GM12878 (cell line): ENCODE data around the gene SPOCD1. TPM values are rescaled to one million over a fixed set of nuclear protein-coding genes. Genes with fewer than 3 reads are reported as not detected.

Experiments
- ATAC-seq: fragments of 200-7000 bp; cut with Tn5 transposase; 3 replicates; pipeline ENCODE4 v1.9.1; 2020; ENCODE audit warnings: mild to moderate bottlenecking, moderate library complexity
- BruUV-seq: library from RNA; stranded (reverse); fragments of 400-500 nt; replicated peaks from 2 replicates; lab custom pipeline; 2021; lab: Mats Ljungman, UMichigan
- CTCF ChIA-PET: fragments of 300-600 bp; sonication (Branson Sonifier 250); formaldehyde crosslinking; extraction: SDS; loops from one replicate; lab custom pipeline; 2021; ENCODE audit warnings: inconsistent platforms; lab: Yijun Ruan, JAX
- POLR2A ChIA-PET: fragments of 350-600 bp; formaldehyde crosslinking; extraction: SDS; loops from one replicate; lab custom pipeline; 2021; ENCODE audit warnings: inconsistent platforms; lab: Charles Lee
- RAD21 ChIA-PET: fragments of 300-600 bp; sonication (Branson Sonifier 250); formaldehyde crosslinking; loops from one replicate; lab custom pipeline; 2023; ENCODE audit warnings: antibody characterized with exemption; ENCODE audit not compliant: unreplicated experiment; lab: Charles Lee
- SMC1A ChIA-PET: fragments of 300-600 bp; sonication (Branson Sonifier 250); formaldehyde crosslinking; loops from one replicate; lab custom pipeline; 2023; ENCODE audit not compliant: unreplicated experiment, uncharacterized antibody; lab: Charles Lee
- DNase-seq: peaks from one replicate; pipeline ENCODE4 v3.0.0-alpha.2; 2011; ENCODE audit warnings: low read depth, low spot score
- FAIRE-seq: peaks from 3 replicates; lab custom pipeline; 2011; peaks lifted over from hg19 to GRCh38; lab: Jason Lieb, UNC
- H2AFZ ChIP-seq: 2 replicates; pipeline ENCODE4 v1.6.0; 2011; ENCODE audit warnings: low read depth, low read length, control low read depth; ENCODE audit not compliant: control insufficient read depth
- H3K27ac ChIP-seq: 2 replicates; pipeline ENCODE4 v1.5.1; 2011; ENCODE audit warnings: control low read depth; ENCODE audit not compliant: control insufficient read depth, insufficient read depth
- H3K27me3 ChIP-seq, 2 experiments: replicated peaks in 1 of 2; 2 replicates each; pipeline versions ENCODE4 v1.6.0 to v1.6.1; 2011; ENCODE audit warnings: low read length in 1 of 2; ENCODE audit not compliant: control insufficient read depth in 2 of 2, insufficient read depth in 2 of 2
- H3K36me3 ChIP-seq, 2 experiments: 2 replicates each; pipeline ENCODE4 v1.5.1; 2011; ENCODE audit warnings: low read length in 1 of 2; ENCODE audit not compliant: control insufficient read depth in 2 of 2, insufficient read depth in 2 of 2
- H3K4me1 ChIP-seq: 2 replicates; pipeline ENCODE4 v1.6.1; 2011; ENCODE audit warnings: mild to moderate bottlenecking, low read length, moderate library complexity, mixed read lengths; ENCODE audit not compliant: control insufficient read depth, insufficient read depth
- H3K4me2 ChIP-seq: 2 replicates; pipeline ENCODE4 v1.6.0; 2011; ENCODE audit warnings: control low read depth; ENCODE audit not compliant: control insufficient read depth, insufficient read depth
- H3K4me3 ChIP-seq: fragments of 200-600 bp; sonication (generic); 2 replicates; pipeline ENCODE4 v1.5.1; 2016
- H3K79me2 ChIP-seq: 2 replicates; pipeline ENCODE4 v1.6.0; 2011; ENCODE audit warnings: low read length; ENCODE audit not compliant: control insufficient read depth, insufficient read depth
- H3K9ac ChIP-seq: 2 replicates; pipeline ENCODE4 v1.8.0; 2011; ENCODE audit warnings: low read length, control low read depth, mixed read lengths; ENCODE audit not compliant: control insufficient read depth, insufficient read depth
- H3K9me3 ChIP-seq: replicated peaks from 3 replicates; pipeline ENCODE4 v1.5.1; 2011; ENCODE audit warnings: mild to moderate bottlenecking, low read length; ENCODE audit not compliant: control insufficient read depth, insufficient read depth
- H4K20me1 ChIP-seq: 2 replicates; pipeline ENCODE4 v1.6.0; 2011; ENCODE audit not compliant: control insufficient read depth, insufficient read depth
- BRCA1 ChIP-seq: IDR thresholded peaks from 2 replicates; pipeline ENCODE4 v1.6.1; 2011; ENCODE audit warnings: low read depth, low read length, improper control_type of control experiment
- ESRRA ChIP-seq: IDR thresholded peaks from 2 replicates; pipeline ENCODE4 v1.6.1; 2012; ENCODE audit warnings: mild to moderate bottlenecking, low read length, improper control_type of control experiment
- GABPA ChIP-seq: IDR thresholded peaks from 2 replicates; pipeline ENCODE4 v1.6.1; 2014; ENCODE audit warnings: antibody characterized with exemption, low read depth, mild to moderate bottlenecking, inconsistent platforms
- HCFC1 ChIP-seq: fragments of 150-350 bp; IDR thresholded peaks from 2 replicates; pipeline ENCODE4 v1.6.1; 2014; ENCODE audit warnings: low read length
- RAD51 ChIP-seq: fragments of 450-650 bp; IDR thresholded peaks from 2 replicates; pipeline ENCODE4 v1.6.1; 2016; ENCODE audit warnings: moderate library complexity, mild to moderate bottlenecking, inconsistent platforms
- SREBF1 ChIP-seq: IDR thresholded peaks from 2 replicates; pipeline ENCODE4 v1.6.1; 2012; ENCODE audit warnings: mild to moderate bottlenecking, low read length
- ZSCAN29 ChIP-seq: fragments of 450-650 bp; IDR thresholded peaks from 2 replicates; pipeline ENCODE4 v1.6.1; 2017; ENCODE audit warnings: mild to moderate bottlenecking, moderate library complexity
- WGBS: methylation state at CpG from one replicate; pipeline ENCODE4 v1.1.6; 2016; ENCODE audit warnings: low lambda C conversion rate; ENCODE audit not compliant: insufficient replicate concordance, insufficient coverage; ENCODE audit errors: missing lambda C conversion rate; 5-methylcytosine and 5-hydroxymethylcytosine counted together
- in situ Hi-C: fragments of 300-500 bp; cut with MboI; formaldehyde crosslinking; loops from 9 replicates; pipeline ENCODE4 v1.14.3; 2018; ENCODE audit warnings: mixed read lengths
- intact Hi-C: fragments of 100-400 bp; cut with micrococcal nuclease; formaldehyde crosslinking; loops from one replicate; pipeline ENCODE4 v1.14.2; 2022; ENCODE audit not compliant: unreplicated experiment
- polyA plus RNA-seq, 11 experiments: library from polyadenylated mRNA; depleted of rRNA in 4 of 11; unstranded in 6 of 11; stranded (reverse) in 5 of 11; fragments of >200 nt; fragmentation: Nextera tagmentation in 4 of 11; fragmentation: Illumina TruSeq in 1 of 11; extraction: Ambion mirVana in 4 of 11; extraction: Trizol in 1 of 11; gene quantifications; 1 replicate in 1 of 11; 2 replicates in 10 of 11; pipeline versions ENCODE4 v1.2.1 to v1.2.3, GENCODE V29; 2011 to 2016; ENCODE audit warnings: inconsistent platforms in 2 of 11, missing spikeins in 2 of 11, low read depth in 1 of 11
- total RNA-seq, 4 experiments: library from RNA; depleted of rRNA in 3 of 4; stranded (reverse); fragments of >200 nt in 3 of 4; fragmentation: Illumina TruSeq in 1 of 4; extraction: Trizol in 1 of 4; gene quantifications; 2 replicates each; pipeline versions ENCODE4 v1.2.1 to v1.2.3, GENCODE V29; 2013 to 2021
- TF ChIP-seq, protein P1 (sequence below): fragments of 450-650 bp; IDR thresholded peaks from 2 replicates; pipeline ENCODE4 v1.6.1; 2016; ENCODE audit warnings: mild to moderate bottlenecking
- TF ChIP-seq, protein P2 (sequence below): fragments of 450-650 bp; IDR thresholded peaks from 2 replicates; pipeline ENCODE4 v1.6.1; 2017; ENCODE audit warnings: mild to moderate bottlenecking, low read depth, inconsistent platforms; ENCODE audit not compliant: poor library complexity, severe bottlenecking
- TF ChIP-seq, protein P3 (sequence below): IDR thresholded peaks from 2 replicates; pipeline ENCODE4 v1.6.1; 2012; ENCODE audit warnings: low read length, inconsistent platforms

Gene SPOCD1
- total and polyA plus RNA-seq, 10 of the 15 experiments (the other 5 are each of a cell fraction or from before 2014, with no cell fraction given), result 0.02 to 0.65 (median 0.13) TPM; not detected in 4

DNA sequence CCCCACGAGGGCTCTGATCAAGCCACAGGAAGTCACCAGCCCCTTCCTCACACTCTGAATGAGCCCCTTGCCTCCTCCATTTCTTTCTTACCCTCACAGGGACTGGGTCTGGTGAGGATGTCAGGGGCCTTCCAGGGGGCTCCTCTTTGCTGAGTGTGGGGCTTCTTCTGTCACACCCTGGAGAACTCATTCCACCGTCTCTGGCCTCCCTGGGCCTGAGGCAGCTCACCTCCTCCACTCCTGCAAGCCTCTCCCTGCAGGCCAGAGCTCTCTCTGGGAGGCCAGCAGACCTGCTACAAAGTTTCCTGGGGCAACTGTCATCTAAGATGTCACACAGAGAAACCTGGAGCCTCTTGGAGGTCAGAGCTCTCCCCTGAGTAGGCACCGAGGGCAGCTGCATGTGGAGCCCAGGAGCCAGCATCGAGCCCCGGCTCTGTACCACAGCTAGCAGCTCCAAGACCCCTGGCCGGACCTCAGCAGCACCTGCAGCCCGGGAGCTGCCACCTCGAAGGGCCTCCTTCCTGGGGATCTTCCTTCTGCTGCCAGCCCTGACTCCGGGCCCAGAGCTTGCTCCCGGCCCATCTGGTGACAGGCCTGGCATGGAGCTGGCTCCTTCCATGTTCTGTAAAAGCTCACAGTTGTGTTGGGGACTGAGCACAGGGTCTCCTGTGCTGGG is 1.1 kb downstream of the SPOCD1 start:
- ChIA-PET POLR2A (interaction anchor here (0.6 to 0.9 kb wide), 2 partner anchors 79 to 143 kb away, joined by 3 to 4 read pairs; no protein-coding TSS in a partner anchor), RAD21 (interaction anchor here (0.9 to 3.3 kb wide), 3 partner anchors 26 to 149 kb away, joined by 3 to 18 read pairs (median 3); no protein-coding TSS in a partner anchor)

DNA sequence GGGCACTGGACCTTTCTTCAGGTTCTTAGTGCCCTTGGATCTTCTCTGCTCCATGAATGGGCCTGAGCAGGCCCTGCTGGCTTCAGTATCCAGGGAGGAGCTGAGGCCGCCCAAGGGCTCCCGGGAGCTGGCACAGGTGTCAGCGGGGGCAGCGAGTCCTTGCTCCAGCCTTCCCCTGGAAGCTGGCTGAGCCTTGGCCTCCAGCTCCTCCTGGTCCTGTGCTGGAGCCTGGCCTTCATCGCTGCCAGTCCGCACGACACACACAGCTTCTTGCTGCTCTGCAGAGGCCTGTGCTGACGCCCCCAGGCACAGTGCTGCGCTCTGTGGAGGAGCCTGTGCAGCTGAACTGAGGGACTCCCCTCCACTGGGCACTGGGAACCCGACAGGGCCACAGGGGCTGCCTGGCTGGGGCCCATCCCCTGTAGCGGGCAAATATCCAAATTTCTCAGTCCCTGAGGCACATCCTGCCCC is 1.7 kb downstream of the SPOCD1 start:
- intact Hi-C loops (no loop called here), in situ Hi-C loops (no loop called here)
- Histone ChIP-seq H3K4me1 (no peaks in the 10 kb centered on the region), H3K79me2 (no peaks in the 10 kb centered on the region), H3K9ac (no peak overlapping the region), H3K27me3 (peaks cover 0 to 1% of the 10 kb centered on the region in 2 experiments; a peak in 1 of 4 replicates), H4K20me1 (no peaks in the 10 kb centered on the region), H2AFZ (no peak overlapping the region), H3K4me3 (no peak overlapping the region), H3K27ac (no peak overlapping the region), H3K9me3 (no peaks in the 10 kb centered on the region), H3K4me2 (no peak overlapping the region), H3K36me3 (no peaks in the 10 kb centered on the region)
- BruUV-seq, result no TSS peak
- ChIA-PET CTCF (interaction anchor here (1.2 to 6.4 kb wide), 4 partner anchors 8 to 149 kb away, joined by 3 to 85 read pairs (median 6); no protein-coding TSS in a partner anchor), RAD21 (interaction anchor here (0.9 to 3.7 kb wide), 2 partner anchors 25 to 150 kb away, joined by 3 to 11 read pairs; no protein-coding TSS in a partner anchor), SMC1A (interaction anchor here (0.7 to 5.8 kb wide), 4 partner anchors 10 to 154 kb away, joined by 3 to 69 read pairs (median 5); no protein-coding TSS in a partner anchor), POLR2A (interaction anchor here (0.6 to 0.9 kb wide), 2 partner anchors 80 to 144 kb away, joined by 3 to 4 read pairs; no protein-coding TSS in a partner anchor)
- no peak for DNase-seq
- no peak for FAIRE-seq
- TF ChIP-seq RAD51 (no peak), BRCA1 (no peak), HCFC1 (no peak)
- TF ChIP-seq, protein P1, sequence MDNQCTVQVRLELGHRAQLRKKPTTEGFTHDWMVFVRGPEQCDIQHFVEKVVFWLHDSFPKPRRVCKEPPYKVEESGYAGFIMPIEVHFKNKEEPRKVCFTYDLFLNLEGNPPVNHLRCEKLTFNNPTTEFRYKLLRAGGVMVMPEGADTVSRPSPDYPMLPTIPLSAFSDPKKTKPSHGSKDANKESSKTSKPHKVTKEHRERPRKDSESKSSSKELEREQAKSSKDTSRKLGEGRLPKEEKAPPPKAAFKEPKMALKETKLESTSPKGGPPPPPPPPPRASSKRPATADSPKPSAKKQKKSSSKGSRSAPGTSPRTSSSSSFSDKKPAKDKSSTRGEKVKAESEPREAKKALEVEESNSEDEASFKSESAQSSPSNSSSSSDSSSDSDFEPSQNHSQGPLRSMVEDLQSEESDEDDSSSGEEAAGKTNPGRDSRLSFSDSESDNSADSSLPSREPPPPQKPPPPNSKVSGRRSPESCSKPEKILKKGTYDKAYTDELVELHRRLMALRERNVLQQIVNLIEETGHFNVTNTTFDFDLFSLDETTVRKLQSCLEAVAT, result no peak
- TF ChIP-seq, protein P2, sequence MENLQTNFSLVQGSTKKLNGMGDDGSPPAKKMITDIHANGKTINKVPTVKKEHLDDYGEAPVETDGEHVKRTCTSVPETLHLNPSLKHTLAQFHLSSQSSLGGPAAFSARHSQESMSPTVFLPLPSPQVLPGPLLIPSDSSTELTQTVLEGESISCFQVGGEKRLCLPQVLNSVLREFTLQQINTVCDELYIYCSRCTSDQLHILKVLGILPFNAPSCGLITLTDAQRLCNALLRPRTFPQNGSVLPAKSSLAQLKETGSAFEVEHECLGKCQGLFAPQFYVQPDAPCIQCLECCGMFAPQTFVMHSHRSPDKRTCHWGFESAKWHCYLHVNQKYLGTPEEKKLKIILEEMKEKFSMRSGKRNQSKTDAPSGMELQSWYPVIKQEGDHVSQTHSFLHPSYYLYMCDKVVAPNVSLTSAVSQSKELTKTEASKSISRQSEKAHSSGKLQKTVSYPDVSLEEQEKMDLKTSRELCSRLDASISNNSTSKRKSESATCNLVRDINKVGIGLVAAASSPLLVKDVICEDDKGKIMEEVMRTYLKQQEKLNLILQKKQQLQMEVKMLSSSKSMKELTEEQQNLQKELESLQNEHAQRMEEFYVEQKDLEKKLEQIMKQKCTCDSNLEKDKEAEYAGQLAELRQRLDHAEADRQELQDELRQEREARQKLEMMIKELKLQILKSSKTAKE, result no peak
- TF ChIP-seq, protein P3, sequence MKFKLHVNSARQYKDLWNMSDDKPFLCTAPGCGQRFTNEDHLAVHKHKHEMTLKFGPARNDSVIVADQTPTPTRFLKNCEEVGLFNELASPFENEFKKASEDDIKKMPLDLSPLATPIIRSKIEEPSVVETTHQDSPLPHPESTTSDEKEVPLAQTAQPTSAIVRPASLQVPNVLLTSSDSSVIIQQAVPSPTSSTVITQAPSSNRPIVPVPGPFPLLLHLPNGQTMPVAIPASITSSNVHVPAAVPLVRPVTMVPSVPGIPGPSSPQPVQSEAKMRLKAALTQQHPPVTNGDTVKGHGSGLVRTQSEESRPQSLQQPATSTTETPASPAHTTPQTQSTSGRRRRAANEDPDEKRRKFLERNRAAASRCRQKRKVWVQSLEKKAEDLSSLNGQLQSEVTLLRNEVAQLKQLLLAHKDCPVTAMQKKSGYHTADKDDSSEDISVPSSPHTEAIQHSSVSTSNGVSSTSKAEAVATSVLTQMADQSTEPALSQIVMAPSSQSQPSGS, result no peak
- no peak for ATAC-seq
- 72% methylated on average over 11 of the region's 11 CpGs for WGBS

More for the DNA sequence above, 1.1 kb downstream of the SPOCD1 start:
- no TSS peak for BruUV-seq
- SMC1A ChIA-PET, result interaction anchor here (0.6 to 5.8 kb wide), 5 partner anchors 31 to 237 kb away, joined by 3 to 69 read pairs (median 3); no protein-coding TSS in a partner anchor
- Histone ChIP-seq H3K79me2 (no peaks in the 10 kb centered on the region), H4K20me1 (no peaks in the 10 kb centered on the region), H3K4me2 (no peak overlapping the region), H3K4me3 (no peak overlapping the region), H3K9ac (no peak overlapping the region), H2AFZ (no peak overlapping the region), H3K27ac (no peak overlapping the region), H3K9me3 (no peaks in the 10 kb centered on the region), H3K27me3 (peaks cover 0 to 1% of the 10 kb centered on the region in 2 experiments; a peak in 1 of 4 replicates), H3K4me1 (no peaks in the 10 kb centered on the region), H3K36me3 (no peaks in the 10 kb centered on the region)
- FAIRE-seq (no peak), DNase-seq (no peak), ATAC-seq (no peak)
- intact Hi-C loops, result loop anchor here (5.0 kb wide), 2 partner anchors 118 to 248 kb away; no protein-coding TSS in a partner anchor
- no peak for TF ChIP-seq ESRRA
- no peak for TF ChIP-seq GABPA
- TF ChIP-seq ZSCAN29, result no peak
- no peak for TF ChIP-seq SREBF1
- in situ Hi-C loops, result loop anchor here (5.0 kb wide), 1 partner anchor 148 kb away; no protein-coding TSS in a partner anchor
- CTCF ChIA-PET, result interaction anchor here (0.9 to 6.4 kb wide), 13 partner anchors 8 to 148 kb away, joined by 3 to 85 read pairs (median 5); partner anchors contain the start of gene PTP4A2
- 52% methylated on average over 10 of the region's 10 CpGs for WGBS
